HEK293T (cell line): Measurements from ENCODE around the gene GTPBP10.

ENCODE experiments used
- BHLHE40 ChIP-seq: fragments of 450-650 bp; IDR thresholded peaks from 2 replicates; pipeline ENCODE4 v1.6.1; 2016; ENCODE audit warnings: mild to moderate bottlenecking, moderate library complexity, borderline replicate concordance
- FOXK2 ChIP-seq: fragments of 450-650 bp; IDR thresholded peaks from 2 replicates; pipeline ENCODE4 v1.6.1; 2016; ENCODE audit warnings: mild to moderate bottlenecking
- FOXM1 ChIP-seq: fragments of 450-650 bp; IDR thresholded peaks from 2 replicates; pipeline ENCODE4 v1.6.1; 2017; ENCODE audit warnings: mild to moderate bottlenecking, borderline replicate concordance
- SP1 ChIP-seq: fragments of 450-650 bp; IDR thresholded peaks from 2 replicates; pipeline ENCODE4 v1.6.1; 2017
- TARDBP ChIP-seq: fragments of 450-650 bp; IDR thresholded peaks from 2 replicates; pipeline ENCODE4 v1.6.1; 2016
- ZNF384 ChIP-seq: fragments of 450-650 bp; IDR thresholded peaks from 2 replicates; pipeline ENCODE4 v1.6.1; 2016

- no peak for TF ChIP-seq SP1
- no peak for TF ChIP-seq FOXM1
- no peak for TF ChIP-seq TARDBP
- no peak for TF ChIP-seq BHLHE40
- TF ChIP-seq ZNF384: no peak
- no peak for TF ChIP-seq FOXK2
Measured at GRCh38 chr7:90303241-90303640, 43.3 kb upstream of the GTPBP10 start.
